Transverse colon (tissue), 4 donors: ENCODE measurements around the gene CFAP107. TPM values are rescaled to one million over a fixed set of nuclear protein-coding genes. Genes with fewer than 3 reads are reported as not detected.

Source experiments
- DNase-seq: peaks from one replicate; pipeline ENCODE4 v3.0.0-alpha.2; 2019
- H3K27ac ChIP-seq, 4 donors: fragments of 200-600 bp; sonication (generic); 2 replicates each; pipeline ENCODE4 v1.5.1; 2016 to 2018; ENCODE audit warnings: inconsistent platforms in 4 of 4
- H3K27me3 ChIP-seq: fragments of 200-600 bp; sonication (generic); 2 replicates; pipeline ENCODE4 v1.5.1; 2017; ENCODE audit warnings: inconsistent platforms
- H3K36me3 ChIP-seq, 4 donors: fragments of 200-600 bp; sonication (generic); 2 replicates each; pipeline ENCODE4 v1.5.1; 2017 to 2019; ENCODE audit warnings: inconsistent platforms in 4 of 4
- H3K4me1 ChIP-seq, 4 donors: fragments of 200-600 bp; sonication (generic); 2 replicates each; pipeline ENCODE4 v1.5.1; 2017 to 2020; ENCODE audit warnings: inconsistent platforms in 4 of 4
- H3K4me3 ChIP-seq, 4 donors: fragments of 200-600 bp; sonication (generic); 1 replicate in 1 of 4; 2 replicates in 3 of 4; pipeline versions ENCODE4 v1.5.1 to v1.6.1; 2017 to 2019; ENCODE audit warnings: inconsistent platforms in 4 of 4
- H3K9me3 ChIP-seq, 2 donors: fragments of 200-600 bp; sonication (generic); 2 replicates each; pipeline ENCODE4 v1.5.1; 2017 to 2019; ENCODE audit warnings: inconsistent platforms in 2 of 2
- CTCF ChIP-seq, 5 experiments: fragments of 200-600 bp in 3 of 5; fragments of 450-650 bp in 2 of 5; sonication (generic) in 3 of 5; IDR thresholded peaks; 1 replicate in 2 of 5; 2 replicates in 3 of 5; pipeline ENCODE4 v1.5.1; 2016 to 2017; ENCODE audit warnings: antibody characterized with exemption in 5 of 5, inconsistent platforms in 3 of 5, mild to moderate bottlenecking in 2 of 5, moderate library complexity in 1 of 5
- EP300 ChIP-seq: sonication (generic); formaldehyde crosslinking; IDR thresholded peaks from one replicate; pipeline ENCODE4 v1.6.1; 2017; ENCODE audit warnings: antibody characterized with exemption, low read depth
- POLR2A ChIP-seq: fragments of 450-650 bp; IDR thresholded peaks from one replicate; pipeline ENCODE4 v1.6.1; 2016; ENCODE audit warnings: antibody characterized with exemption, mild to moderate bottlenecking, moderate library complexity
- POLR2AphosphoS5 ChIP-seq, 3 donors: sonication (generic); formaldehyde crosslinking; IDR thresholded peaks; one replicate each; pipeline ENCODE4 v1.6.1; 2016; ENCODE audit warnings: antibody characterized with exemption in 3 of 3
- WGBS, 2 donors: methylation state at CpG; one replicate each; pipeline ENCODE4 v1.1.5; 2018; ENCODE audit warnings: low coverage in 1 of 2; 5-methylcytosine and 5-hydroxymethylcytosine counted together
- in situ Hi-C, 4 donors: fragments of 200-750 bp; cut with MboI; loops; one replicate each; pipeline versions ENCODE4 v1.15.0 to v1.15.1; 2017; ENCODE audit warnings: low sequenced_read_pairs in 3 of 4, low pct_ligation_motif_present in 1 of 4, low pct_unique_long_range_greater_than_20kb in 1 of 4
- intact Hi-C: fragments of 100-400 bp; cut with DNase I; formaldehyde crosslinking; loops from one replicate; pipeline ENCODE4 v1.15.1; 2023; ENCODE audit warnings: low total_unique reads
- total RNA-seq, 4 donors: library from RNA; depleted of rRNA; stranded (reverse); fragments of >200 nt; gene quantifications; one replicate each; pipeline ENCODE4 v1.1.0, GENCODE V29; 2016

The CFAP107 gene
- total RNA-seq, 4 donors from 2014 or later = not detected

DNA sequence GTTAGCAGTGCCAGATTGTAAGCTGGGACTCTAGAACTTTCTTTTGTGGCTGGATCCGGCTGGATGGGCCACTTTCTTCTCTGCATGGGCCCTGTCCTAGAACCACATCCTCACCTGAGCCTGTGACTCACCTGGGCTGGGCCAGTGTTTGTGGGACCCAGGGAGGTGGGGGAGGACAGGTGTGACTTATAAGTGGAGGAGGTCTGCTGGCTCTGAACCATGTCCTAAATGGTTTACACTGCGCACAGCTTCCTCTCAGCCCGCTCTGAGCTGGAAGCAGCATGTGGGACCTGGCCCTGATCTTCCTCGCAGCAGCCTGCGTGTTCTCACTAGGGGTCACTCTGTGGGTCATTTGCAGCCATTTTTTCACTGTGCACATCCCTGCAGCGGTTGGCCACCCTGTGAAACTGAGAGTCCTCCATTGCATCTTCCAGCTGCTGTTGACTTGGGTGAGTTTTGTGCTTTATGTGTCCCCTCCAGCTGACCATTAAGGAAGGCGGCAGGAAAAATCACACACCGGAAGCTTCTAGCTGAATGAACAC is 30.0 kb upstream of the CFAP107 start, which contains the start of gene AADACL3:
Gene AADACL3 (plus strand): TSS at position 215 of the 542 bp plus-strand sequence. CDS start 67 bp downstream, at position 282.
- Histone ChIP-seq H3K27ac (no peak within 1 kb of the TSS), H3K9me3 (no peaks in the 10 kb centered on the region), H3K27me3 (no peaks in the 10 kb centered on the region), H3K4me1 (no peaks in the 10 kb centered on the region), H3K4me3 (no peak within 1 kb of the TSS), H3K36me3 (no peaks in the 10 kb centered on the region)
- in situ Hi-C loops = no loop called here
- no peak for DNase-seq
- 83% methylated on average over 8 of the region's 8 CpGs; no CpG with 5 or more reads in 1 of the 2 donors for WGBS, 2 donors
- intact Hi-C loops = no loop called here
- TF ChIP-seq POLR2A (no peak), EP300 (no peak), POLR2AphosphoS5 (IDR thresholded peaks at IDR 0.05) (no peak), CTCF (IDR thresholded peaks at IDR 0.05) (no peak)

DNA sequence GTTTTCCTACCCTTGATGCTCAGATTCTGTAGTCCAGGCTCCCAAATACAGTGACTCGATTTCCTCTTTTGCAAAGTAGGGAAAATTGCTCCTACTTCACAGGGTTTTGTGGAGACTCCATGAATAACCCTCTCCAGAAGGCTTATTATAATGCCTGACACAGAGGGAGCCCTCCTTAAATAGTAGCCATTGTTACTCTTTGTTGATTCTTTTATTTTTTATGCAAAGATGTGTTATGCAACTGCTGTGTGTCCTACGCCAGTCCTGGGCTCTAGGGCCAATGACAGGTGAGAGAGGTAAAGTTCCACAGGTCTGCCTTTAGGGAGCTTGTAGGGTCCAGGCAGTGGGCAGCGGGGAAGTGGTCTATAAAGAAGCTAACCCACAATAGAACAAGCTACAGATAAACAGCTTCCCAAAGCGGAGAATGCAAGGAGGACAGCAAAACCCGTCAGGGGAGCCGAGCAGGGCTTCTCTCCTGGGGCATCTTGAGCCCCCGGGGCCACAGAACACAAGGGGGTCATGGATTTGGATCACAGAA is 28.6 kb upstream of the CFAP107 start:
- WGBS, 2 donors = 74 to 81% methylated on average over 3 to 7 of the region's 7 CpGs
- TF ChIP-seq POLR2AphosphoS5 (IDR thresholded peaks at IDR 0.05) = no peak
- TF ChIP-seq EP300 = no peak
- TF ChIP-seq CTCF (IDR thresholded peaks at IDR 0.05) = no peak
- TF ChIP-seq POLR2A = no peak
- no peak for DNase-seq
- no peak overlapping the region for H3K4me3 ChIP-seq
- in situ Hi-C loops (no loop called here), intact Hi-C loops (no loop called here)
- no peaks in the 10 kb centered on the region for H3K9me3 ChIP-seq
- H3K27me3 ChIP-seq = no peaks in the 10 kb centered on the region
- no peak overlapping the region for H3K27ac ChIP-seq
- H3K36me3 ChIP-seq = no peaks in the 10 kb centered on the region
- no peaks in the 10 kb centered on the region for H3K4me1 ChIP-seq

GRCh38 chr1:12722626-12723025 is 23.4 kb upstream of the CFAP107 start:
- intact Hi-C loops = no loop called here
- 85% methylated on average over 1 of the region's 1 CpG; no CpG with 5 or more reads in 1 of the 2 donors for WGBS, 2 donors
- no peak overlapping the region for H3K4me3 ChIP-seq
- no peak for DNase-seq
- no peaks in the 10 kb centered on the region for H3K36me3 ChIP-seq
- H3K9me3 ChIP-seq = no peaks in the 10 kb centered on the region
- no peaks in the 10 kb centered on the region for H3K4me1 ChIP-seq
- H3K27ac ChIP-seq = no peak overlapping the region
- in situ Hi-C loops = no loop called here
- TF ChIP-seq EP300 (no peak), CTCF (IDR thresholded peaks at IDR 0.05) (no peak), POLR2AphosphoS5 (IDR thresholded peaks at IDR 0.05) (no peak)
- peaks cover 2% of the 10 kb centered on the region for H3K27me3 ChIP-seq

GRCh38 chr1:12728391-12728790 is 17.6 kb upstream of the CFAP107 start:
- 84 to 94% methylated on average over 2 of the region's 2 CpGs for WGBS, 2 donors
- TF ChIP-seq EP300 = no peak
- no peak for TF ChIP-seq POLR2AphosphoS5 (IDR thresholded peaks at IDR 0.05)
- no peak for TF ChIP-seq CTCF (IDR thresholded peaks at IDR 0.05)
- no peak for TF ChIP-seq POLR2A
- H3K4me3 ChIP-seq = no peak overlapping the region
- H3K36me3 ChIP-seq = no peaks in the 10 kb centered on the region
- in situ Hi-C loops (no loop called here), intact Hi-C loops (no loop called here)
- no peak overlapping the region for H3K27ac ChIP-seq
- H3K27me3 ChIP-seq = peaks cover 2% of the 10 kb centered on the region
- DNase-seq = no peak
- peaks cover 15 to 20% of the 10 kb centered on the region in 2 donors for H3K9me3 ChIP-seq
- no peaks in the 10 kb centered on the region for H3K4me1 ChIP-seq
